Prostate gland (tissue), 2 donors: ENCODE measurements around the gene BDH1.

Source experiments
- CTCF ChIP-seq, 4 experiments: fragments of 200-600 bp in 2 of 4; fragments of 450-650 bp in 2 of 4; sonication (generic) in 2 of 4; IDR thresholded peaks; 1 replicate in 3 of 4; 2 replicates in 1 of 4; pipeline ENCODE4 v1.5.1; 2016 to 2019; ENCODE audit warnings: antibody characterized with exemption in 4 of 4, mild to moderate bottlenecking in 2 of 4, moderate library complexity in 2 of 4
- POLR2AphosphoS5 ChIP-seq: sonication (generic); formaldehyde crosslinking; IDR thresholded peaks from one replicate; pipeline ENCODE4 v1.6.1; 2017; ENCODE audit warnings: antibody characterized with exemption

- TF ChIP-seq CTCF (IDR thresholded peaks at IDR 0.05) (no peak), POLR2AphosphoS5 (no peak)
Observed at GRCh38 chr3:197532388-197532787, 23.4 kb downstream of the BDH1 start.
